Measurements from ENCODE around the gene ATRAID.

Gene ATRAID

GRCh38 chr2:27237341-27237945 is 25.6 kb downstream of the ATRAID start:
- Histone ChIP-seq H3K4me2 (ENCODE audit: low read length) (no peak overlapping the region), H2BK5ac (ENCODE audit: low read length) (no peak overlapping the region), H4K5ac (ENCODE audit: low read length) (no peak overlapping the region), H3K27ac (ENCODE audit: low read depth, low read length) (no peak overlapping the region), H3K4ac (ENCODE audit: low read depth, low read length) (no peak overlapping the region), H2AK5ac (ENCODE audit: low read length) (no peak overlapping the region), H3K27me3 (ENCODE audit: insufficient read depth, low read length, poor library complexity) (no peaks in the 10 kb centered on the region), H3K36me3 (ENCODE audit: control insufficient read depth, insufficient read depth, low read length) (peaks cover 57% of the 10 kb centered on the region), H3K56ac (ENCODE audit: low read length) (no peak overlapping the region), H3K79me2 (ENCODE audit: control insufficient read depth, insufficient read depth, low read length) (no peaks in the 10 kb centered on the region), H2BK15ac (replicated peaks; ENCODE audit: low read depth) (no peak overlapping the region), H3K4me3 (ENCODE audit: low read length) (no peak overlapping the region), H3K23ac (ENCODE audit: low read length) (no peak overlapping the region), H3K9ac (ENCODE audit: low read length) (no peak overlapping the region), H2BK120ac (ENCODE audit: low read depth, low read length) (no peak overlapping the region), H4K8ac (ENCODE audit: low read depth, low read length) (no peak overlapping the region), H3K4me1 (ENCODE audit: control insufficient read depth, low read depth, low read length) (no peaks in the 10 kb centered on the region), H3K79me1 (ENCODE audit: low read length) (no peaks in the 10 kb centered on the region), H3K18ac (ENCODE audit: low read length) (no peak overlapping the region)
- no peak for DNase-seq
- WGBS (ENCODE audit: extremely low coverage, insufficient coverage, low lambda C conversion rate) = no CpG with 5 or more reads among the region's 15 CpGs

GRCh38 chr2:27238976-27239375 is 27.1 kb downstream of the ATRAID start:
- no peak overlapping the region for H2BK15ac ChIP-seq (replicated peaks; ENCODE audit: low read depth)
- no peak overlapping the region for H3K23ac ChIP-seq (ENCODE audit: low read length)
- DNase-seq = no peak
- no peak overlapping the region for H3K27ac ChIP-seq (ENCODE audit: low read depth, low read length)
- WGBS (ENCODE audit: extremely low coverage, insufficient coverage, low lambda C conversion rate) = no CpG with 5 or more reads among the region's 8 CpGs
- H3K79me1 ChIP-seq (ENCODE audit: low read length) = no peaks in the 10 kb centered on the region
- no peak overlapping the region for H3K18ac ChIP-seq (ENCODE audit: low read length)
- no peak overlapping the region for H2BK5ac ChIP-seq (ENCODE audit: low read length)
- no peaks in the 10 kb centered on the region for H3K79me2 ChIP-seq (ENCODE audit: control insufficient read depth, insufficient read depth, low read length)
- no peak overlapping the region for H4K5ac ChIP-seq (ENCODE audit: low read length)
- H3K9ac ChIP-seq (ENCODE audit: low read length) = no peak overlapping the region
- no peak overlapping the region for H3K4me2 ChIP-seq (ENCODE audit: low read length)
- no peak overlapping the region for H3K4ac ChIP-seq (ENCODE audit: low read depth, low read length)
- no peak overlapping the region for H4K8ac ChIP-seq (ENCODE audit: low read depth, low read length)
- no peaks in the 10 kb centered on the region for H3K4me1 ChIP-seq (ENCODE audit: control insufficient read depth, low read depth, low read length)
- H2BK120ac ChIP-seq (ENCODE audit: low read depth, low read length) = no peak overlapping the region
- H3K27me3 ChIP-seq (ENCODE audit: insufficient read depth, low read length, poor library complexity) = no peaks in the 10 kb centered on the region
- H3K56ac ChIP-seq (ENCODE audit: low read length) = no peak overlapping the region
- H3K36me3 ChIP-seq (ENCODE audit: control insufficient read depth, insufficient read depth, low read length) = peaks cover 56% of the 10 kb centered on the region
- no peak overlapping the region for H2AK5ac ChIP-seq (ENCODE audit: low read length)
- H3K4me3 ChIP-seq (ENCODE audit: low read length) = no peak overlapping the region

GRCh38 chr2:27240406-27240805 is 28.6 kb downstream of the ATRAID start:
- Histone ChIP-seq H3K4ac (ENCODE audit: low read depth, low read length) (no peak overlapping the region), H3K4me3 (ENCODE audit: low read length) (no peak overlapping the region), H3K56ac (ENCODE audit: low read length) (no peak overlapping the region), H3K27me3 (ENCODE audit: insufficient read depth, low read length, poor library complexity) (no peaks in the 10 kb centered on the region), H3K4me1 (ENCODE audit: control insufficient read depth, low read depth, low read length) (no peaks in the 10 kb centered on the region), H3K36me3 (ENCODE audit: control insufficient read depth, insufficient read depth, low read length) (peaks cover 50% of the 10 kb centered on the region), H3K79me1 (ENCODE audit: low read length) (no peaks in the 10 kb centered on the region), H3K4me2 (ENCODE audit: low read length) (no peak overlapping the region), H2BK5ac (ENCODE audit: low read length) (no peak overlapping the region), H3K23ac (ENCODE audit: low read length) (no peak overlapping the region), H3K79me2 (ENCODE audit: control insufficient read depth, insufficient read depth, low read length) (no peaks in the 10 kb centered on the region), H4K8ac (ENCODE audit: low read depth, low read length) (no peak overlapping the region), H3K27ac (ENCODE audit: low read depth, low read length) (no peak overlapping the region), H2BK15ac (replicated peaks; ENCODE audit: low read depth) (no peak overlapping the region), H4K5ac (ENCODE audit: low read length) (no peak overlapping the region), H2AK5ac (ENCODE audit: low read length) (no peak overlapping the region), H3K9ac (ENCODE audit: low read length) (no peak overlapping the region), H3K18ac (ENCODE audit: low read length) (no peak overlapping the region), H2BK120ac (ENCODE audit: low read depth, low read length) (no peak overlapping the region)
- WGBS (ENCODE audit: extremely low coverage, insufficient coverage, low lambda C conversion rate) = no CpG with 5 or more reads among the region's 9 CpGs
- no peak for DNase-seq

GRCh38 chr2:27241761-27242613 is 30.1 kb downstream of the ATRAID start:
- Histone ChIP-seq H2BK120ac (ENCODE audit: low read depth, low read length) (no peak overlapping the region), H3K18ac (ENCODE audit: low read length) (no peak overlapping the region), H2BK5ac (ENCODE audit: low read length) (no peak overlapping the region), H3K27ac (ENCODE audit: low read depth, low read length) (no peak overlapping the region), H3K27me3 (ENCODE audit: insufficient read depth, low read length, poor library complexity) (no peaks in the 10 kb centered on the region), H3K4me2 (ENCODE audit: low read length) (no peak overlapping the region), H2BK15ac (replicated peaks; ENCODE audit: low read depth) (no peak overlapping the region), H4K8ac (ENCODE audit: low read depth, low read length) (no peak overlapping the region), H3K4ac (ENCODE audit: low read depth, low read length) (no peak overlapping the region), H3K4me1 (ENCODE audit: control insufficient read depth, low read depth, low read length) (no peaks in the 10 kb centered on the region), H3K36me3 (ENCODE audit: control insufficient read depth, insufficient read depth, low read length) (peaks cover 42% of the 10 kb centered on the region), H3K79me1 (ENCODE audit: low read length) (no peaks in the 10 kb centered on the region), H2AK5ac (ENCODE audit: low read length) (no peak overlapping the region), H3K4me3 (ENCODE audit: low read length) (no peak overlapping the region), H3K56ac (ENCODE audit: low read length) (no peak overlapping the region), H4K5ac (ENCODE audit: low read length) (no peak overlapping the region), H3K9ac (ENCODE audit: low read length) (no peak overlapping the region), H3K23ac (ENCODE audit: low read length) (no peak overlapping the region), H3K79me2 (ENCODE audit: control insufficient read depth, insufficient read depth, low read length) (no peaks in the 10 kb centered on the region)
- WGBS (ENCODE audit: extremely low coverage, insufficient coverage, low lambda C conversion rate) = no CpG with 5 or more reads among the region's 24 CpGs
- DNase-seq = no peak

- H3K4me2 ChIP-seq (ENCODE audit: low read length) = no peak overlapping the region
- H3K79me1 ChIP-seq (ENCODE audit: low read length) = no peaks in the 10 kb centered on the region
- no peak overlapping the region for H3K56ac ChIP-seq (ENCODE audit: low read length)
- no peak overlapping the region for H4K8ac ChIP-seq (ENCODE audit: low read depth, low read length)
- no peak overlapping the region for H3K23ac ChIP-seq (ENCODE audit: low read length)
- H2BK5ac ChIP-seq (ENCODE audit: low read length) = no peak overlapping the region
- peaks cover 41% of the 10 kb centered on the region for H3K36me3 ChIP-seq (ENCODE audit: control insufficient read depth, insufficient read depth, low read length)
- no peaks in the 10 kb centered on the region for H3K79me2 ChIP-seq (ENCODE audit: control insufficient read depth, insufficient read depth, low read length)
- H4K5ac ChIP-seq (ENCODE audit: low read length) = no peak overlapping the region
- no peak overlapping the region for H3K4ac ChIP-seq (ENCODE audit: low read depth, low read length)
- no peaks in the 10 kb centered on the region for H3K4me1 ChIP-seq (ENCODE audit: control insufficient read depth, low read depth, low read length)
- DNase-seq = no peak
- no peak overlapping the region for H2BK120ac ChIP-seq (ENCODE audit: low read depth, low read length)
- no CpG with 5 or more reads among the region's 16 CpGs for WGBS (ENCODE audit: extremely low coverage, insufficient coverage, low lambda C conversion rate)
- H2BK15ac ChIP-seq (replicated peaks; ENCODE audit: low read depth) = no peak overlapping the region
- no peak overlapping the region for H3K27ac ChIP-seq (ENCODE audit: low read depth, low read length)
- no peak overlapping the region for H3K9ac ChIP-seq (ENCODE audit: low read length)
- H2AK5ac ChIP-seq (ENCODE audit: low read length) = no peak overlapping the region
- no peak overlapping the region for H3K18ac ChIP-seq (ENCODE audit: low read length)
- no peaks in the 10 kb centered on the region for H3K27me3 ChIP-seq (ENCODE audit: insufficient read depth, low read length, poor library complexity)
- H3K4me3 ChIP-seq (ENCODE audit: low read length) = no peak overlapping the region
Observed at GRCh38 chr2:27242614-27242951, 30.7 kb downstream of the ATRAID start.
